NCI-H2171 (cell line): Measurements from ENCODE around the gene MAP3K7.

Experiments used
- DNase-seq: peaks from one replicate; lab custom pipeline; 2025; lab: John Stamatoyannopoulos, UW

The MAP3K7 gene

GRCh38 chr6:90586836-90587638, at the start of gene MAP3K7:
Gene MAP3K7 (minus strand): TSS chr6:90587072. CDS start chr6:90586883, 189 bp downstream.
- DNase-seq: peak; percentile 93

GRCh38 chr6:90631046-90631445, 44.2 kb upstream of the MAP3K7 start:
- DNase-seq: no peak

GRCh38 chr6:90621581-90621980, 34.7 kb upstream of the MAP3K7 start:
- peak; percentile 56 for DNase-seq

- DNase-seq: no peak
Measured at GRCh38 chr6:90619221-90619620, 32.3 kb upstream of the MAP3K7 start.

GRCh38 chr6:90612313-90612680, 25.4 kb upstream of the MAP3K7 start:
- DNase-seq: no peak

GRCh38 chr6:90611543-90612312, 24.9 kb upstream of the MAP3K7 start:
- DNase-seq: no peak

GRCh38 chr6:90610751-90611542, 24.1 kb upstream of the MAP3K7 start:
- peak; percentile 37 for DNase-seq

DNA sequence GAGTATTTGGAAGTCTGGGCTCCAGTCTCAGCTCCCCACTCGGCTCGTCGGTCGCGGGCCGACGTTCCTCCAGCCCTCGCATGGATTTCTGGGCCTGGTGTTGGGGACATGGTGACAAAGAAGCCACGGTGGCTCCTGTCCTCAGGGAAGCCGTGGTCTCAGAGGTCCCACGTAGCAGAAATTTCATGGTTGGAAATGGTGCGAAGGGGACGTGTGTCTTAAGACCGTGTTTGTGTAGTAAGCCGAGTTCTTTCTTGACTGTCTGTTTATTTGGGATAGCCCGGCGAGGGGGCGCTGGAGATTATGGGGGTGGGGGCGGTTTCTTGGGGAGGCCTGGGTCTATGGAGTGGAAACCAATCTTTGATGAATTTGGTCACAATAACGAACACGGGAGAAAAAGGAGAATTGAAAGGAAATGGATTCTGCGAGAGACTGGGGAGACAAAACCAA, 23.5 kb upstream of the MAP3K7 start:
- DNase-seq: no peak

DNA sequence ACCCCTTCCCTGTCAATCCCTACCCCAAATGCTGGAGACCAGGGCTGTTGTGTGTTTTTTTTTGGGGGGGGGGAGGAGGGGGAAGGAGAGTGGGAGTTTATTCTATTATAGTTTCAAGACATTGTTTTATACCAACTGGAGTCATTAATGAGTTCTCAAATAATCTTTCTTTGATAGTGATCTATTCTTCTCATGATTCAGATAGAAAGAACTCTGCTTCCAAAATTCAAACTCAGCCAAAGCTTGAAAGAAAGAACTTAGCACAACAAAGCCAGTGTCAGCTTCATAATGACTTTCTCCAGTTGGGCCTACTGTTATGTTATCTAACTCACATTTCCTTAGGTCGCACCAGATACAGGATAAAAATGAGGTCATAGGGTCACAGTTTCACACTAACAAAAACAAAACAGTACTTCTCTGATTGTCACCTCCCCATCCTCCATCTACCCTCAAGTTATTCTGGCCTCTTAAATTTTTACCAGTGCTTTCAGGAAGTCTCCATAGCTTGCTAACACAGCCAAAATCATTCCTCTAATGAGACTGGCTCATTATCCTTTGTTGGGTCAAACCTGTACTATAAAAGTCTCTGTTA, 19.0 kb upstream of the MAP3K7 start:
- no peak for DNase-seq

GRCh38 chr6:90604546-90604945, 17.7 kb upstream of the MAP3K7 start:
- no peak for DNase-seq

DNA sequence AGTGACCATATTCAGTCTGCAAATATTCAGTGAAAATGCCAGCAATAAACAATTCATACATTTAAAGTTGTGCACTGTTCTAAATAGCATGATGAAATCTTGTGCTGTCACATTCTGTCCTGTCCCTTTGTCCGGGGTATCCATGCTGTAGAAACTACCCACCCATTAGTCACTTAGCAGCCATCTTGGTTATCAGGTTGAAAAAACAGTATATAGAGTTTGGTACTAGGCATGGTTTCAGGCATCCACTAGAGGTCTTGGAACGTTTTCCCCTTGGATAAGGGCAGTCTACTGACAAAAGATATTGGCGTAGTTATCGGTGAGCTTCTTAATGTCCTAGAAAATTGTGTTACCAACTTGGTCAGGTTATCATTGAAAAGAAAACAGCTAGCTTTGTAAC, 12.3 kb upstream of the MAP3K7 start:
- no peak for DNase-seq

DNA sequence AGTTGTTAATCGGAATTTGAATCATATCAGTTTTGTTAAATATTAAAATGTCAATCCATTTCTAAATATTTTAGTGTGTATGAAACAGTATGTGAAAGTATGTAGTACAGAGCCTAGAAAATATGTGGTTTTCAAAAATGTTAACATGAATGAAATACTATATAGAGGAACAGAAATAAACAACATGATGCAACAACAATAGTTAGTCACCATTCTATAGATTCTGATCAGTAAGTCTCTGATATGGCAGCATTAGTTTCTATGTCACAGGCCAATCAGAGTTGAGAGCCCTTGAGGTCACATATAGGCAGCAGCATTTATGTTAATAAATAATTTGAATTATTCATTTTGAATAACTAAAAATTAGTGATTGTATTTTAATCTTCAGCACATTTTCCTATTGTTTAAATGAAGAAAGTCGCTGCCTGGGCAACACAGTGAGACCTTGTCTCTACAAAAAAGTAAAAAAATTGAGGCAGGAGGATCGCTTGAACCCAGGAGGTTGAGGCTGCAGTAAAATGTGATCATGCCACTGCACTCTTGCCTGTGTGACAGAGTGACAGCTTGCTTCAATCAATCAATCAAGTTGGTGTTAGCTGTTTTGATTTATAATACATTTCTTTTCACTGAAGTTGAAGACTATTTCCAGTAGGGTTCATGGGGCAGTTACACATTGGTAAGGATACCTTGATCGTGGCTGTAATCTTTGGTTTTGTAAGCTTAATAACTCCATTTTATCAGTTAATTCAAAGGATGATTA, 11.5 kb upstream of the MAP3K7 start:
- DNase-seq: no peak

DNA sequence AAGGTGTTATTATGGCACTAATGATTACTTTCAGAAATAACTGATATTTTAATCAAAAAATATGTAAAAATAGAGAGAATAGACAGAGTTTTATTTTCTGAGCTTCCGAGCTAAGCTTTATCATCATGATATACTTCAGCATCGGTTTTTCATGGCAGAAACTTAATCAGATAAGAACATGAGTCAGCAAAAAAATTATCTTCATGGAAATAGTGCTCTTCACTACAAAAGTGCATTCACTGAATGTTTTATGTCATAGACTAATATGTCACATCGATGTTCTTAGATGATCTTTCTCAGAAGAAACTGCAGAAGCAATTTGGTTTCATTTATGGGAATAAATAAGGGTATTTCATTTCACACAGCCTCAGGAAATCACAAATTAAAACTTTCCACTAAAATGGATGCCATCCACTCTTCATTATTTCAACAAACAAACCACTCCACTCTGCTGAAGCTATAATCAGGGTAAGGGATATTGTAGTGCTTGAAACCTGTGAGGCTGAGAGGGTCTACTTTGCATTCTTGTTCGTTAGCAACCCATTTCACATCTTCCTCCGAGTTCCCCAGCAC, 10.2 kb upstream of the MAP3K7 start:
- DNase-seq: no peak

GRCh38 chr6:90595854-90596253, 9.0 kb upstream of the MAP3K7 start:
- DNase-seq: no peak

DNA sequence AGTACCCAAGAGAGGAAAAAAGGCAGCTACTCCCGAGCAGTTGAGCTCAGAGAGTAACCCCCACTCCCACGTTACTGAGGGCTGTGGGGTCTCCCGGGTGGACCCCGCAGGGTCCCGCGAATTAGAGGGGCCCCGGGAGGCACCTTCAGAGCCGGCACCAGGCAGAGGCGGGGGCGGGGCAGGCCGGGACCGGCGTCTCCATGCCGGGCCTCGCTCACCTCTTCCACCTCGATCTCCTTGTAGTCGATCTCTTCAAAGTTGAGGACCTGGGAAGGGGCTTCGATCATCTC, 381 bp downstream of the MAP3K7 start:
- DNase-seq: peak; percentile 9

DNA sequence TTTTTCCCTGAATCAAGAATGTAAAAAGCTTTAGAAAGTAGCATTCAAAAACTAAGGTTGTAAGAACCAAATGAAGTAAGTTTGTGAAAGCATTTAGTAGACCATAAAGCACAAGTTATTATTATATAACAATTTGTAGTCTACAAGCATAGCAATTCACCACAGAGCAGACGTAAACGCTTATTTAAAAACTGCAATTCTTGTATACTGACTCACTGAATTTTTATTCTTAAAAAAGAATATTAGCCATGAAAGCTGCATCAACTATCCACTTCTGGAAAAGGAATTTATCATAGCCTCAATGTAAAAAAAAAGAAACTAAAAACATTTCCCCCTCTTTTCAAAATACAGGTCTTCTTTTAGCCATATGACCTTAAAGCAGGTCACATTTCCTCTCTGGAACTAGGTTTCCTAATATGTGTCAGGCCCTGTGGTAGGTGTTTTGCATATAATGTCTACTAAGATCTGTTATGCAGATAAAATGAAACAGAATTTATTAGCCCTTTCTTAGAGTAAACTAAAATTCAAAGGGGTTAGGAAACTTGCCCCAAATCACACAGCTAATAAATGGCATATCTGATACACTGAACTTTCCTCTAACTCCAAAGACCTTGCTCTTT, 2.1 kb downstream of the MAP3K7 start:
- DNase-seq: no peak

DNA sequence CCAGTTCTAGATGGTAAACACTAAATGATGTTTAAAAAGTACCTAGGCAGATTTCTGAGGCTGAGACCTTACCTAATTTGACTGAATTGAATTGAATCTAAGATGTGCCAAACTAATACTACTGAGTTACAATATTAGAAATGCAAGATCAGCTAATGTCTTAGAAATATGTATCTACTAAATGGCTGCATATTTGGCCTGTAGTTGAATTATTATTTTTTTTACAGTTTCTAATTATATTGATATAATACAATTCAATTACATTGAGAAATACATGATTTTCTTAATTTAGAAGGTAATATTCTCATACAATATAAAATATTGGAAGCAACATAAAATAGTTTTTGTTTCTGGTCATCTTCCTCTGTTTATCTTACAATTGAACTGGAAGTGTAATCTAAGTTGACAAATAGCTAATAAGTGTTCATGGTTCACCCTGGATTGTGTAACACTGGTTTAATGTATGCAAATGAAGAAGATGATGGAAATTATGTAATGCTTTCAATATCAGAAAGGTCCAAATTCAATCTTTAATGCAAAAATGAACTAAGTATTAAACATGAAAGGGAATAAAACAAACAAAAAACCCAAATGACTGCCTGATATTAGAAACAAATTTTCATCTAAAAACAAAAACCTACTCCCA, 2.9 kb downstream of the MAP3K7 start:
- no peak for DNase-seq

DNA sequence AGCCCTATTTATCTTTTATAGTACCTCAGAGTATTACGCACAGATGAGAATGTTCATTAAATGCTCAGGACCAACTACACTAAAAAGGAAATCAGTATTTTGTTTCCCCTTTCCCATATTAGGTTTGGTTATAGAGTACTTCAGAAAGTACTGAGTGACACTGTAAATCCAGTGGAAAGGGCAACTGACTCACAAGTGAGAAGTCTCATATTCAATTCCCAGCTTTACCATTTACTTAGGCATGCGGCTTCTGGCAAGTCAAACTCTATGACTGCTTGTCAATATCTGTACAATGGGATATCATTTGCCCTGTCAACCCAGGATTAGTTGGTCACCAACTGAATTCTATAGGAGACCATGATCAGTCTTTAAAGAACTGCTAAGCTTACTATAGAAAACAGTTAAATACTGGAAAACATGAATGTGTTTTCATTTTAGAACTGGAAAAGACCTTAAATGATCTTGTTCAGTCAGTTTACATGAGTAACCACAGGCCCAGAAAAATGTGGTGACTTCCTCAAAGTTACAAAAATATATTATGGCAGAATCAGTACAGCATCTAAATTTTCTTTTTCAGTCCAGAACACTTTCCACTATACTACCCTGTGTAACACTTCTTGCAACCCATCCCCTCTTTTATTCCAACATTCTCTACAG, 3.6 kb downstream of the MAP3K7 start:
- no peak for DNase-seq

GRCh38 chr6:90581146-90581545, 5.7 kb downstream of the MAP3K7 start:
- no peak for DNase-seq
